ENCODE results near the gene MUTYH.
"Not testable (repeated sequence)": the region's sequence is repeated elsewhere in the genome, so short reads cannot be mapped to it uniquely, and the experiment has no call there.

Gene MUTYH

GRCh38 chr1:45297666-45298356, 42.4 kb downstream of the MUTYH start:
- DNase-seq (ENCODE audit: low read depth, low spot score), result no peak
- no peak overlapping the region for H3K4me3 ChIP-seq (ENCODE audit: low read length)

GRCh38 chr1:45291716-45292115, 48.5 kb downstream of the MUTYH start:
- no peak for DNase-seq (ENCODE audit: low read depth, low spot score)
- no peak overlapping the region for H3K4me3 ChIP-seq (ENCODE audit: low read length)

- DNase-seq (ENCODE audit: low read depth, low spot score); H3K4me3 ChIP-seq (ENCODE audit: low read length): not testable (repeated sequence)
Measured at GRCh38 chr1:45291002-45291401, 49.2 kb downstream of the MUTYH start.

GRCh38 chr1:45286521-45286920, 53.7 kb downstream of the MUTYH start:
- not testable (repeated sequence) for H3K4me3 ChIP-seq (ENCODE audit: low read length); DNase-seq (ENCODE audit: low read depth, low spot score)

GRCh38 chr1:45284858-45285257, 55.4 kb downstream of the MUTYH start:
- not testable (repeated sequence) for H3K4me3 ChIP-seq (ENCODE audit: low read length); DNase-seq (ENCODE audit: low read depth, low spot score)

GRCh38 chr1:45282351-45282750, 57.9 kb downstream of the MUTYH start:
- no peak overlapping the region for H3K4me3 ChIP-seq (ENCODE audit: low read length)
- DNase-seq (ENCODE audit: low read depth, low spot score), result no peak
